NOMO-1 treated with DMSO at 0.1 percent for 48 hours (cell line): ENCODE data around the gene CLEC1A.
A peak's percentile ranks its signal among the peaks of the same experiment; 100 is the strongest.

Source experiments
- DNase-seq: peaks from one replicate; lab custom pipeline; 2025; ENCODE audit not compliant: unreplicated experiment; lab: John Stamatoyannopoulos, UW

Gene CLEC1A

GRCh38 chr12:10101648-10102220 lies 2.9 kb upstream of the CLEC1A start:
- no peak for DNase-seq

- DNase-seq: no peak
Measured at GRCh38 chr12:10101042-10101579, 2.3 kb upstream of the CLEC1A start.

GRCh38 chr12:10097521-10097920 lies 1.3 kb downstream of the CLEC1A start:
- no peak for DNase-seq

- DNase-seq: no peak
Measured at GRCh38 chr12:10095971-10096370, 2.8 kb downstream of the CLEC1A start.

GRCh38 chr12:10094646-10095395 lies 4.0 kb downstream of the CLEC1A start:
- DNase-seq: peak; percentile 22

- DNase-seq: peak; percentile 13
Measured at GRCh38 chr12:10088955-10089900, 9.6 kb downstream of the CLEC1A start.

- DNase-seq: no peak
Measured at GRCh38 chr12:10088031-10088430, 10.8 kb downstream of the CLEC1A start.

- DNase-seq: no peak
Measured at GRCh38 chr12:10086387-10086786, 12.4 kb downstream of the CLEC1A start.

- no peak for DNase-seq
Measured at GRCh38 chr12:10084733-10085132, 14.1 kb downstream of the CLEC1A start.

- no peak for DNase-seq
Measured at GRCh38 chr12:10082117-10082874, 16.5 kb downstream of the CLEC1A start.

GRCh38 chr12:10075451-10075850 lies 23.3 kb downstream of the CLEC1A start:
- DNase-seq: no peak

- DNase-seq: no peak
Measured at GRCh38 chr12:10073261-10073660, 25.5 kb downstream of the CLEC1A start.

GRCh38 chr12:10072131-10072530 lies 26.7 kb downstream of the CLEC1A start:
- no peak for DNase-seq

GRCh38 chr12:10070380-10070779 lies 28.4 kb downstream of the CLEC1A start:
- peak; percentile 4 for DNase-seq

- peak; percentile 2 for DNase-seq
Measured at GRCh38 chr12:10069976-10070375, 28.8 kb downstream of the CLEC1A start.

GRCh38 chr12:10069099-10069498 lies 29.7 kb downstream of the CLEC1A start:
- peak; percentile 96 for DNase-seq

GRCh38 chr12:10068644-10069043 lies 30.1 kb downstream of the CLEC1A start:
- peak; percentile 95 for DNase-seq

- DNase-seq: no peak
Measured at GRCh38 chr12:10067942-10068341, 30.8 kb downstream of the CLEC1A start.

- no peak for DNase-seq
Measured at GRCh38 chr12:10067264-10067663, 31.5 kb downstream of the CLEC1A start.

GRCh38 chr12:10065241-10065640 lies 33.5 kb downstream of the CLEC1A start:
- no peak for DNase-seq

GRCh38 chr12:10058387-10058786 lies 40.4 kb downstream of the CLEC1A start:
- no peak for DNase-seq
